ENCODE measurements around the gene ESR2.
"Not testable (repeated sequence)": the region's sequence is repeated elsewhere in the genome, so short reads cannot be mapped to it uniquely, and the experiment has no call there.

The ESR2 gene

GRCh38 chr14:64091217-64091616 lies 203.0 kb downstream of the ESR2 start:
- no peak for DNase-seq (ENCODE audit: low read depth in 3 of 3)

GRCh38 chr14:64089920-64090319 lies 204.3 kb downstream of the ESR2 start:
- no peak for DNase-seq (ENCODE audit: low read depth in 3 of 3)

GRCh38 chr14:64088647-64088964 lies 205.6 kb downstream of the ESR2 start:
- no peak for DNase-seq (ENCODE audit: low read depth in 3 of 3)

DNA sequence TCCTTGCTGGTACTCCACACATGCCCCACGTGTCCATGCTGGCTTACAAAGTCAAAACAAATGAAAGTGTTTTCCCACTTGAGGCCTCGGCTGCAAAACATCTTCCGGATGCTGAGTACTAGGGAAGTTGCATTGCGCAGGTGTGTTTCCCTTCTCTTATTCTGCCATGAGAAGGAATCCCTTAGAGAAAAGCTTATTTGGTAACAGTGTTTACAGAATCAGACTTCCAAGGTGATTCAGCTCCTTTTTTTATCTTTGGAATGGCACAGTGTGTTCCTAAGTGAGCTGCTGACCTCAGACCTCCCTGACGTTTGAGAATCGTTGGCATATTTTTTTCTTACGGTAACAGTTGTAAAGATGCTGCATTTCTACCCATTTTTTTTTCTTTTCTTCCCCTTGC lies 211.3 kb downstream of the ESR2 start:
- DNase-seq (ENCODE audit: low read depth in 3 of 3): no peak

GRCh38 chr14:64081174-64081746 lies 212.9 kb downstream of the ESR2 start:
- no peak for DNase-seq (ENCODE audit: low read depth in 3 of 3)

DNA sequence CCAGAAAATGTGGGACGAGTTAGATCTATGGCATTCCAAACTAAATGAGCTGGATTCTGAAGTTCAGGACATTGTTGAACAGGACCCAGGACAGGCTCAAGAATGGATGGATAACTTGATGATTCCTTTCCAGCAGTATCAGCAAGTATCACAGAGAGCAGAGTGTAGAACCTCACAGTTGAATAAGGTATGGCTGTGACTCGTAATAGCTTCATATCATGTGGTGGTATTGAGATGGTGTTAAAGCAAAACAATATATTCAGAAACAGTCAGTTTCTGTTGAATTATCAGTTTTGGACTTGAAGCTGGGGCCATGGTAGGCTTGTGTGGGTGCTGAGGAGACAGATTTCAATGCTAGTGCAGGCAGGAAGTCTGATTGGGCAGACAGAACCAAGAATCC lies 213.7 kb downstream of the ESR2 start:
- no peak for DNase-seq (ENCODE audit: low read depth in 3 of 3)

DNA sequence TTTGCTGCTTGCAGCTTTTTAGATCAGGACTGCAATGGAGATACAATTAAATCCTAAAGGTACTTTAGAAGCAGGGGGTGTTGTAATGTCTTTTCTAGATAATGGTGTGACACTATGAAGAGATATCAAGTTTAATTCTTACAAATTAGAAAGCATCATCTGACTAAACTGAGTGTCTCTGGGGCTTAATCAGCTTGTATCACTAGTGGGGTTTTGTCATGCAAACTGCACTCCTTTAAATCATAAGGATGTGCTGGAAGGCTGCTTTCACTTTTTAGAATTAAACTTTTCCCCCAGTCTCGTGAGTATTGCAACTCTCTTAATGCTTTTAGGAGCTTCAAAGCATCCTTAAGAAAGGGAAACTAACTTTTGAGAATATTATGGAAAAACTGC lies 218.6 kb downstream of the ESR2 start:
- no peak for DNase-seq (ENCODE audit: low read depth in 3 of 3)

- DNase-seq (ENCODE audit: low read depth in 3 of 3): no peak
Measured at GRCh38 chr14:64074961-64075612, 219.1 kb downstream of the ESR2 start.

GRCh38 chr14:64069634-64070359 lies 224.4 kb downstream of the ESR2 start:
- no peak for DNase-seq (ENCODE audit: low read depth in 3 of 3)

- no peak for DNase-seq (ENCODE audit: low read depth in 3 of 3)
Measured at GRCh38 chr14:64064447-64064846, 229.7 kb downstream of the ESR2 start.

GRCh38 chr14:64062381-64063115 lies 231.6 kb downstream of the ESR2 start:
- DNase-seq (ENCODE audit: low read depth in 3 of 3): no peak

DNA sequence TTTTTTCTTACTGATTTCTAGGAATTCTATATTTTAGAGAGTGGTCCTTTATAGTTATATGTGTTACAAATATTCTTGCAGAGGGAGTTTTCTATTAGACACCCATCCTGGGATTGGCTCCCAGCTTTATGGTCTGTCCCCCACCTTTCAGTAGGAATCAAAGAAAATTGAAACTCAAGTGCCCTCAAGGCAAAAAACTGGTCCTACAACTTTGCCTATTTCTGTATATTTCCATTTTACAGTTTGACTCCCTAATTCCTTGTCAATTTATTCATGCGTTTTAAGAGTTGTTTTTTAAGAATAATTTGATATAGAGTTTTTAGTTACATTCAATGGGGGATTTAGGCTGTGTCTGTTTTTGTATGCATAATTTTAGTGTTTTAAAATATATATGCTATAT lies 232.5 kb downstream of the ESR2 start:
- DNase-seq (ENCODE audit: low read depth in 3 of 3): no peak

DNA sequence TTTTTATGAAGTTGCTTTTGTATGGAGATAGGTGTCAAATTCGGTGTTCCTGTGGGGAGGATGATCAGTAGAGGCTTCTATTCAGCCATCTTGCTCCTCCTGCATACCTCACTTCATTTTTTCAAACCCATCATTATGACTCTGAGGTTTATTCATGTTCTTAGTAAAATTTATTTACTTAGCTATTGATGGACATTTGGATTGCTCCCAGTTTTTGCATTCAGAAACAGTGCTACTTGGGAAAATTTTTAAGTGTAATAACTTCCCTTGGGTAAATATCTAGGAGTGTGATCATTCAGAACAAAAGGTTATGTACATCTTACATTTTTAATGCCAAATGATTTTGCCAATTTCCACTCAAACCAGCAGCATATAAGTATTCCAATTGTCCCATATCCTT lies 233.1 kb downstream of the ESR2 start:
- no peak for DNase-seq (ENCODE audit: low read depth in 3 of 3)

DNA sequence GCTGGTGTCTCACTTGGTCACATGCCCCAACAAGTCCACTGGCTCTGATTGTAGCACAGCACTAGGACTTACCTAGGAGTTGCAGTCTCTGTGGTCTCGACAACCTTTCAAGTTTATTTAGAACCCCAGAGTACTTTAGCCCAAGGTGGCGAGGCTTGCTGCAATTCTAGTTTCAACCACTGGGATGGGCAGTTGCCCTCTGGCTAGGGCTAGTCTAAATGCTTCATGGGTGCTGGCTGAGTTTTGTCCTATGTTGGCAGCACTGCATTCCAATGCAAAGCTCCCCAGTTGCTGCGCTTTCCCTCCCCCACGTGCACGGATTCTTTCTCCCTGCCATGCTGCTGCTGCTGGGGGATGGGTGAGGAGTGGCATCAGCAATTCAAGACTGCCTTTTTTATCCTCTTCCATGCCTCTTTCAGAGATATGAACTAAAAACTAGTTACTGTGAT lies 233.5 kb downstream of the ESR2 start:
- DNase-seq (ENCODE audit: low read depth in 3 of 3): no peak

- DNase-seq (ENCODE audit: low read depth in 3 of 3): no peak
Measured at GRCh38 chr14:64060199-64060545, 234.0 kb downstream of the ESR2 start.

DNA sequence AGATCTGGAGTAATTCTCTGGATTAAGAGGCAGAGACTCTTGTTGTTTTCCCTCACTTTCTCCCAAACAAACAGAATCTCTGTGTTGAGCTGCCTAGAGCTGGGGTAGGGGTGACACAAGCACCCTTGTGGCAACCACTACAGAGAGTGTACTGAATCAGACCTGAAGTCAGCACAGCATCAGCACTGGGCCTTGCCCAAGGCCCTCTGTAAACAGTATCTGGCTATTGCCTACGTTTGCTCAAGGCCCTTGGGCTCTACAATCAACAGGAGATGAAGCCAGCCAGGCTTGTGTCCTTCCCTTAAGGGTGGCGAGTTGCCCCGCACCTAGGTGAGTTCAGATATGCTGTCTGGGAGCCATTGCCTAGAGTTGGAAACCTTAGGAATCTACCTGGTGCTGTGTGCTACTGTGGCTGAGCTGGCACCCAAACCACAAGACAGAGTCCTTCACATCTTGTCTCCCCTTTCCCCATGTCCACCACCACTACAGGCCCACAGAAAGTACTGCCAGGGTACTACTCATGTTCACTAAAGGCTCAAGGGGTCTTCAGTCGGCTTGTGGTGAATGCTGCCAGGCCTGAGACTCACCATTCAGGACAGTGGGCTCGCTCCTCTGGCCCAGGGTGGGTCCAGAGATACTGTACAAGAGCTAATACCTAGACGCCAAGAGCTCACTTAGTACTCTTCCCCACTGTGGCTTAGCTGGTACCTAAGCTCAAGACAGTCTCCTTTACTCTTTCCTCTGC lies 234.5 kb downstream of the ESR2 start:
- no peak for DNase-seq (ENCODE audit: low read depth in 3 of 3)

DNA sequence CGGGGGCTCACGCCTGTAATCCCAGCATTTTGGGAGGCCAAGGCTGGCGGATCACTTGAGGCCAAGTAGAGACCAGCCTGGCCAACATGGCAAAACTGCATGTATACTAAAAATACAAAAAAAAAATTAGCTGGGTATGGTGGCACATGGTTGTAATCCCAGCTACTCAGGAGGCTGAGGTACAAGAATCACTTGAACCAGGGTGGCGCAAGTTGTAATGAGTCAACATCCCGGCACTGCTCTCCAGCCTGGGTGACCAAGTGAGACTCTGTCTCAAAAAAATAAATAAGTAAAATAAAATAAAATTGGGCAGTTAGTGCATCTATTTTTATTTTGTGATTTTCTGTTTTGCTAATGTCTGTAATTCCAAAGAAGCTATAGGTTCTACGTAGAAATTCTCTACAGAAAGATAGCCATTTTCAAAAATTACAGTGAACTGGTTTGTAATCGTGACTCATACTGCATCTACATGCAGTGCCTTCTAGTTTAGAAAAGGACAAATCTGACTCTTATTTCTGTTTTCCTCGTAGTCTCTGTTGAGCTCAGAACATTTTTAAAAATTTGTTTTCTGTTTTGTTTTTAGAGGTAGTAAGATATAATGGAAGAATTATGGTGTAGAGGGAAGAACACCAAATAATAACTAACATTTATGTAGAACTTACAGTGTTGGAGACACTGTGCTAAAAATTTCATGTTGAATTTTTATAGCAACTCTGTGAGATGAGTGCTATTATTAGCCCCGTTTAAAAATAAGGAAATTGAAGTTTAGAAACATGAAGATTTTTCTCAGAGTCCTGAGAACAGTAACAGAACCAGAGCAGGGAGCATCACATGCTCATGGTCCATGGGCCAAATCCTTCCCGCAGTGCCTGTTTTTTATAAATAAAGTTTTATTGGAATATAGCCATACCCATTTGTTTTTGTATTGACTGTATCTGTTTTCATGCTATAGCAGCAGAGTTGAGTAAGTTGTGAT lies 240.2 kb downstream of the ESR2 start:
- no peak for DNase-seq (ENCODE audit: low read depth in 3 of 3)

DNA sequence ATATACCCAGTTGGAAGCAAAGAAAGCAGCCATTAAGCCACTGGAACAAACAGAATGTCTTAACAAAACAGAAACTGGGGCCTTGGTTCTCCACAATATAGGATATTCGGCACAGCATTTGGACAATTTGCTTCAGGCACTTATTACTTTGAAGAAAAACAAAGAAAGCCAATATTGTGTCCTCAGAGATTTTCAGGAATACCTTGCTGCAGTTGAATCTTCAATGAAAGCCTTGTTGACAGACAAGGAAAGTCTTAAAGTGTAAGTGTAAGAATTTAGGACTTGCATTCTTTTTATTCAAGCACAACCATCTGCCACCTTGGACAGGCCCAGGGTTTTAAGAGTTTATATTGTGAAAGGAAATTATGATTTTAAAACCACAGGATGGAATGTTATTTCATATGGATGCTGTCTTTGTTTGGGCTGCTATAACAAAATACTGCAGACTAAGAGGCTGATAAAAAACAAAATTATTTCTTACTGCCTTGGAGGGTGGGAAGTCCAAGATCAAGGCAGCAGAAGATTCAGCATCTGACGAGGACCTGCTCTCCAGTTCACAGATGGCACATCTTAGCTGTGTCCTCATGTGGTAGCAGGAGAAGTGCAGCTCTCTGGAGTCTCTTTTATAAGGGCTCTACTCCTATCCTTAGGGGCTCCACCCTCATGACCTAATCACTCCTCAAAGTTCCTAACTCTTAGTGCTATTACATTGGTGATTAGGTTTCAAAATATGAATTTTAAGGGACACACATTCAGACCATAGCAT lies 244.4 kb downstream of the ESR2 start:
- DNase-seq (ENCODE audit: low read depth in 3 of 3): no peak

- no peak for DNase-seq (ENCODE audit: low read depth in 3 of 3)
Measured at GRCh38 chr14:64045091-64045490, 249.1 kb downstream of the ESR2 start.

- not testable (repeated sequence) for DNase-seq (ENCODE audit: low read depth in 3 of 3)
Measured at GRCh38 chr14:64043296-64043695, 250.9 kb downstream of the ESR2 start.
